Activated naive CD8-positive, alpha-beta T cell treated with anti-CD3 and anti-CD28 coated beads, Interleukin-2, amount 10 ng/mL, durations not matched to agents 7 days and 5 days (primary cell): Measurements from ENCODE around the gene MROH7. TPM values are rescaled to one million over a fixed set of nuclear protein-coding genes. Genes with fewer than 3 reads are reported as not detected.

Source experiments
- ATAC-seq: fragments of 150-1000 bp; cut with Tn5 transposase; one replicate; pipeline ENCODE4 v1.10.0; 2021; ENCODE audit warnings: low read depth, moderate library complexity
- POLR2A ChIA-PET: fragments of 350-600 bp; sonication (Branson Sonifier 250); formaldehyde crosslinking; loops from one replicate; lab custom pipeline; 2021; ENCODE audit warnings: antibody characterized with exemption; lab: Charles Lee
- DNase-seq: peaks from one replicate; pipeline ENCODE4 v3.0.0; 2021
- H3K27ac Mint-ChIP-seq: one replicate; pipeline ENCODE4 v1.8.0; 2022; ENCODE audit warnings: mild to moderate bottlenecking, mixed read lengths
- H3K27me3 Mint-ChIP-seq: one replicate; pipeline ENCODE4 v1.8.0; 2022; ENCODE audit warnings: mild to moderate bottlenecking, moderate library complexity, mixed read lengths
- H3K36me3 Mint-ChIP-seq: one replicate; pipeline ENCODE4 v1.8.0; 2021; ENCODE audit warnings: mild to moderate bottlenecking, mixed read lengths
- H3K4me1 Mint-ChIP-seq: one replicate; pipeline ENCODE4 v1.8.0; 2021; ENCODE audit warnings: mixed read lengths
- H3K4me3 Mint-ChIP-seq: one replicate; pipeline ENCODE4 v1.8.0; 2022; ENCODE audit warnings: mild to moderate bottlenecking, moderate library complexity, mixed read lengths
- H3K9me3 Mint-ChIP-seq: one replicate; pipeline ENCODE4 v1.8.0; 2021; ENCODE audit warnings: mixed read lengths
- total RNA-seq, 2 experiments: library from RNA; stranded (reverse); gene quantifications; one replicate each; pipeline ENCODE4 v1.2.3, GENCODE V29; 2021

The MROH7 gene
- total RNA-seq, 2 experiments from 2014 or later = 0.28 TPM; not detected in 1

- Mint-ChIP-seq H3K9me3 (no peaks in the 10 kb centered on the region), H3K4me3 (no peak overlapping the region), H3K4me1 (no peaks in the 10 kb centered on the region), H3K36me3 (no peaks in the 10 kb centered on the region), H3K27ac (no peak overlapping the region), H3K27me3 (no peaks in the 10 kb centered on the region)
- no peak for DNase-seq
- no peak for ATAC-seq
- POLR2A ChIA-PET = no interaction called here
These were observed 59.5 kb downstream of the MROH7 start for GRCh38 chr1:54701066-54701465.

GRCh38 chr1:54701996-54702395 is 60.4 kb downstream of the MROH7 start:
- DNase-seq (no peak), ATAC-seq (no peak)
- no peaks in the 10 kb centered on the region for H3K27me3 Mint-ChIP-seq
- H3K36me3 Mint-ChIP-seq = no peaks in the 10 kb centered on the region
- no peak overlapping the region for H3K27ac Mint-ChIP-seq
- H3K9me3 Mint-ChIP-seq = no peaks in the 10 kb centered on the region
- POLR2A ChIA-PET = no interaction called here
- H3K4me3 Mint-ChIP-seq = no peak overlapping the region
- H3K4me1 Mint-ChIP-seq = no peaks in the 10 kb centered on the region

- no peak overlapping the region for H3K27ac Mint-ChIP-seq
- DNase-seq (no peak), ATAC-seq (no peak)
- H3K4me3 Mint-ChIP-seq = no peak overlapping the region
- H3K9me3 Mint-ChIP-seq = no peaks in the 10 kb centered on the region
- no peaks in the 10 kb centered on the region for H3K36me3 Mint-ChIP-seq
- POLR2A ChIA-PET = no interaction called here
- H3K4me1 Mint-ChIP-seq = no peaks in the 10 kb centered on the region
- no peaks in the 10 kb centered on the region for H3K27me3 Mint-ChIP-seq
These were observed 61.9 kb downstream of the MROH7 start for GRCh38 chr1:54703471-54703870.

GRCh38 chr1:54705153-54705552 is 63.6 kb downstream of the MROH7 start:
- Mint-ChIP-seq H3K4me1 (no peaks in the 10 kb centered on the region), H3K27me3 (no peaks in the 10 kb centered on the region), H3K27ac (no peak overlapping the region), H3K9me3 (no peaks in the 10 kb centered on the region), H3K36me3 (no peaks in the 10 kb centered on the region), H3K4me3 (no peak overlapping the region)
- DNase-seq = no peak
- POLR2A ChIA-PET = no interaction called here
- no peak for ATAC-seq

GRCh38 chr1:54706419-54706818 is 64.8 kb downstream of the MROH7 start:
- no peaks in the 10 kb centered on the region for H3K9me3 Mint-ChIP-seq
- no peak overlapping the region for H3K4me3 Mint-ChIP-seq
- H3K27me3 Mint-ChIP-seq = no peaks in the 10 kb centered on the region
- ATAC-seq (no peak), DNase-seq (no peak)
- no peak overlapping the region for H3K27ac Mint-ChIP-seq
- H3K4me1 Mint-ChIP-seq = no peaks in the 10 kb centered on the region
- no peaks in the 10 kb centered on the region for H3K36me3 Mint-ChIP-seq
- POLR2A ChIA-PET = no interaction called here

GRCh38 chr1:54708385-54708784 is 66.8 kb downstream of the MROH7 start:
- no peaks in the 10 kb centered on the region for H3K9me3 Mint-ChIP-seq
- no peak for ATAC-seq

GRCh38 chr1:54709547-54710292 is 68.1 kb downstream of the MROH7 start:
- Mint-ChIP-seq H3K4me1 (no peaks in the 10 kb centered on the region), H3K27me3 (peaks cover 3% of the 10 kb centered on the region), H3K4me3 (no peak overlapping the region), H3K36me3 (no peaks in the 10 kb centered on the region), H3K27ac (no peak overlapping the region), H3K9me3 (no peaks in the 10 kb centered on the region)
- ATAC-seq (no peak), DNase-seq (no peak)
- POLR2A ChIA-PET = no interaction called here

More at GRCh38 chr1:54708385-54708784, 66.8 kb downstream of the MROH7 start:
- Mint-ChIP-seq H3K27me3 (peaks cover 3% of the 10 kb centered on the region), H3K4me3 (no peak overlapping the region), H3K4me1 (no peaks in the 10 kb centered on the region), H3K36me3 (no peaks in the 10 kb centered on the region), H3K27ac (no peak overlapping the region)
- POLR2A ChIA-PET = no interaction called here
- no peak for DNase-seq

- Mint-ChIP-seq H3K4me1 (peaks cover 4% of the 10 kb centered on the region), H3K4me3 (no peak overlapping the region), H3K36me3 (no peaks in the 10 kb centered on the region), H3K27ac (no peak overlapping the region), H3K9me3 (no peaks in the 10 kb centered on the region), H3K27me3 (peaks cover 3% of the 10 kb centered on the region)
- POLR2A ChIA-PET = no interaction called here
- ATAC-seq (no peak), DNase-seq (no peak)
These were observed 68.8 kb downstream of the MROH7 start for GRCh38 chr1:54710434-54710833.

GRCh38 chr1:54710841-54711240 is 69.3 kb downstream of the MROH7 start:
- no peak overlapping the region for H3K4me3 Mint-ChIP-seq
- no peak overlapping the region for H3K27ac Mint-ChIP-seq
- ATAC-seq (no peak), DNase-seq (no peak)
- H3K27me3 Mint-ChIP-seq = peaks cover 3% of the 10 kb centered on the region
- no peaks in the 10 kb centered on the region for H3K9me3 Mint-ChIP-seq
- POLR2A ChIA-PET = no interaction called here
- no peaks in the 10 kb centered on the region for H3K36me3 Mint-ChIP-seq
- H3K4me1 Mint-ChIP-seq = peaks cover 5% of the 10 kb centered on the region

- Mint-ChIP-seq H3K27ac (no peak overlapping the region), H3K4me3 (no peak overlapping the region), H3K4me1 (peaks cover 10% of the 10 kb centered on the region), H3K36me3 (no peaks in the 10 kb centered on the region), H3K27me3 (peaks cover 3% of the 10 kb centered on the region), H3K9me3 (no peaks in the 10 kb centered on the region)
- DNase-seq (no peak), ATAC-seq (no peak)
- POLR2A ChIA-PET = interaction anchor here (0.7 kb wide), 1 partner anchor 609 kb away, joined by 5 read pairs; no protein-coding TSS in a partner anchor
These were observed 70.0 kb downstream of the MROH7 start for GRCh38 chr1:54711536-54711935.

GRCh38 chr1:54714881-54715492 is 73.4 kb downstream of the MROH7 start:
- Mint-ChIP-seq H3K9me3 (no peaks in the 10 kb centered on the region), H3K36me3 (no peaks in the 10 kb centered on the region), H3K27me3 (peaks cover 3% of the 10 kb centered on the region), H3K4me3 (peak overlapping the region; percentile 91), H3K27ac (peak overlapping the region; percentile 88), H3K4me1 (peaks cover 24% of the 10 kb centered on the region)
- POLR2A ChIA-PET = interaction anchor here (2.6 kb wide), 1 partner anchor 86 kb away, joined by 8 read pairs; the partner anchor contains the start of gene TTC22
- ATAC-seq = no peak
- DNase-seq = no peak

GRCh38 chr1:54715493-54716298 is 74.1 kb downstream of the MROH7 start, which contains the start of gene TTC4:
Gene TTC4, plus strand, starts transcription at chr1:54715861. Its CDS starts 48 bp downstream, at chr1:54715909.
- ATAC-seq (peak; percentile 95), DNase-seq (peak; percentile 95)
- POLR2A ChIA-PET = interaction anchor here (2.6 kb wide), 1 partner anchor 85 kb away, joined by 8 read pairs; the partner anchor contains the start of gene TTC22
- Mint-ChIP-seq H3K4me3 (peak within 1 kb of the TSS; percentile 91), H3K27me3 (peaks cover 3% of the 10 kb centered on the region), H3K36me3 (no peaks in the 10 kb centered on the region), H3K27ac (peak within 1 kb of the TSS; percentile 88), H3K9me3 (no peaks in the 10 kb centered on the region), H3K4me1 (peaks cover 24% of the 10 kb centered on the region)
